ENCODE data around the gene HAND2. TPM values are rescaled to one million over a fixed set of nuclear protein-coding genes. Genes with fewer than 3 reads are reported as not detected.

HAND2 gene
- total and polyA plus RNA-seq, 2 of the 8 experiments (the other 6 are each of a cell fraction or from before 2014, with no cell fraction given): 0.05 TPM; not detected in 1

DNA sequence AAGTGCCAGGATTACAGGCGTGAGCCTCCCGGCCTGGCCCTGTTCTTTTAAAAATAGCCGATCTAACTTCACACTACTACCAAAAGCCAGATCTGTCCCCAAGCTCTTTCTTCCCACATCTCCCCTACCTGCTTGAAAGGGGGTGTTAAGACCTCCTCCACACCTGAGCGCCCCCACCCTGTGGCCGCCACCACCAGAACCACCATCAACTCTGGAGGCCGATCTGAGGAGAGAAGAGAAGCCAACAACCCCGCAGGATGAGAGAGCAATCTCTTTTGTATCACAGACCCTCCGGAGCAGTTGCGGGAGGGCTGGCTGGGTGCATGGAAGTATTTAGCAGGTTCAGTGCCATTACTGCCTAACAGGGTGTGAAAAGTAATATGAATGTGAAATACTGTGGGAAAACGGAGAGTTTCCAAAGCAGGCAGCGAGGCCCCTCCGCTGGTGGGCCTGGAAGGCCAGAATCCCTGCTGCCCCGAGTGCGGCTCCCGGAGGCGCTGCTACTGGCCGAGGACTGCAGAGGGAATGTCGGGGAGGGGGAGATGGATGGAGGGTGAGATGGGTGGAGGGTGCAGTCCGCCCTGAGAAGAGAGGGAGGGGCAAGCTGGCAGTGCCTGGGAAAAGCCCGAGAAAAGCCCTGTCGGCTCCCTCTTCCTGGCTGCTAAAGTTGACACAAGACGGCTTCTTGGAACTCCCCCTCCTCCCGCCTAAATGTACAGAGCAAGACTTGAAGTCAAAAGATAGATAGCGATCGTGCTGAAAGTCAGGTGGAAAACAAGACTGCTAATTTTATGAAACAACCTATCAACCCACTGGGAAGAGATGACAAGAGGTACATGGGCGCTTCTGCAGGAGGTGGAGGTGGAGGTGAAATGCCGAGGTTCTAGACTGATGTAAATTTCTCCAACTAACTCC lies 22.3 kb downstream of the HAND2 start:
- H4K20me1 ChIP-seq (replicated peaks in 1 of 2; ENCODE audit: control insufficient read depth in 1 of 2, insufficient read depth in 2 of 2, low read length in 2 of 2): peaks cover 8 to 17% of the 10 kb centered on the region in 2 experiments
- peak overlapping the region; percentile 39 to 66 for H3K4me2 ChIP-seq (ENCODE audit: insufficient read depth in 1 of 2, low read depth in 2 of 2, low read length in 2 of 2)
- no peak overlapping the region for H2BK120ac ChIP-seq (replicated peaks; ENCODE audit: low read depth, low read length)
- no peak overlapping the region for H2BK20ac ChIP-seq (ENCODE audit: low read length)
- H3K4me1 ChIP-seq (replicated peaks in 1 of 4; ENCODE audit: control insufficient read depth in 3 of 4, insufficient read depth in 4 of 4, low read length in 3 of 4): peaks cover 2 to 21% (median 14%) of the 10 kb centered on the region in 4 experiments
- H3K4me3 ChIP-seq (ENCODE audit: extremely low read depth in 1 of 4, insufficient read depth in 2 of 4, low read depth in 3 of 4, low read length in 4 of 4): peak overlapping the region in 3 of 4 experiments; percentile 8 to 50 (median 11); a peak in 3 of 8 replicates
- no peak overlapping the region for H3K56ac ChIP-seq (replicated peaks; ENCODE audit: insufficient read length, low read depth, low read length)
- no peak overlapping the region for H2AFZ ChIP-seq (ENCODE audit: low read length)
- no peak overlapping the region for H4K5ac ChIP-seq (ENCODE audit: insufficient read length, low read depth, low read length)
- peaks cover 96 to 100% (median 100%) of the 10 kb centered on the region in 4 experiments for H3K27me3 ChIP-seq (replicated peaks in 1 of 4; ENCODE audit: control insufficient read depth in 3 of 4, extremely low read depth in 1 of 4, insufficient read depth in 3 of 4, low read length in 3 of 4)
- H3K23me2 ChIP-seq (ENCODE audit: low read depth, low read length): peaks cover 2% of the 10 kb centered on the region; the same call in 1 of the 2 replicates
- H3K9ac ChIP-seq (replicated peaks in 1 of 4; ENCODE audit: extremely low read depth in 1 of 4, low read depth in 3 of 4, low read length in 3 of 4): no peak overlapping the region
- H3K79me1 ChIP-seq (ENCODE audit: low read depth, low read length): no peaks in the 10 kb centered on the region
- peak in 1 of 2 experiments; percentile 74 for DNase-seq (ENCODE audit: low read depth in 1 of 2, low spot score in 2 of 2)
- H3K27ac ChIP-seq (ENCODE audit: low read depth, low read length): no peak overlapping the region
- no peak overlapping the region for H3K4ac ChIP-seq (replicated peaks; ENCODE audit: insufficient read length, low read depth, low read length)
- ChIA-PET CTCF (ENCODE audit: partially characterized antibody) (interaction anchor here (0.6 to 5.9 kb wide), 11 partner anchors 13 to 624 kb away, joined by 3 to 39 read pairs (median 7); no protein-coding TSS in a partner anchor), POLR2A (ENCODE audit: partially characterized antibody) (interaction anchor here (0.9 to 1.9 kb wide), 7 partner anchors 12 to 173 kb away, joined by 3 to 7 read pairs (median 3); partner anchors contain the start of genes HAND2 and HMGB2)
- no peak overlapping the region for H3K18ac ChIP-seq (ENCODE audit: extremely low read depth, low read length)
- no peak overlapping the region for H3K23ac ChIP-seq (ENCODE audit: insufficient read length)
- H2BK5ac ChIP-seq (ENCODE audit: low read depth, low read length): no peak overlapping the region
- no peak overlapping the region for H4K91ac ChIP-seq (replicated peaks; ENCODE audit: insufficient read length, low read length)
- no peak overlapping the region for H3K14ac ChIP-seq (ENCODE audit: insufficient read length)
- H3K9me3 ChIP-seq (ENCODE audit: insufficient read depth in 2 of 2, low read depth in 1 of 2, low read length in 1 of 2): no peaks in the 10 kb centered on the region
- no peak for FAIRE-seq
- 12% methylated on average over 26 of the region's 27 CpGs; no CpG with 5 or more reads in 1 of the 2 experiments for WGBS, 2 experiments (ENCODE audit: extremely low coverage in 1 of 2, insufficient coverage in 1 of 2, insufficient read length in 1 of 2, insufficient replicate concordance in 2 of 2, low coverage in 1 of 2, low lambda C conversion rate in 2 of 2, missing lambda C conversion rate in 1 of 2)
- H2AK5ac ChIP-seq (ENCODE audit: low read depth, low read length): no peak overlapping the region
- H3K36me3 ChIP-seq (ENCODE audit: control insufficient read depth in 2 of 4, insufficient read depth in 4 of 4, low read length in 3 of 4): no peaks in the 10 kb centered on the region
- no peaks in the 10 kb centered on the region for H3K79me2 ChIP-seq (ENCODE audit: control insufficient read depth in 1 of 2, insufficient read depth in 2 of 2, low read length in 2 of 2)
- no peak overlapping the region for H2BK12ac ChIP-seq (ENCODE audit: low read depth, low read length)
- peak overlapping the region; percentile 21; the same call in 1 of the 2 replicates for H4K8ac ChIP-seq (ENCODE audit: extremely low read depth, insufficient read depth, low read length)
- no peak overlapping the region for H2BK15ac ChIP-seq (ENCODE audit: low read length)
- TF ChIP-seq CBX8 (IDR thresholded peaks at IDR 0.05; ENCODE audit: borderline replicate concordance, low read depth, low read length) (0 out of 2 replicates have a peak, but pooled peaks have one; percentile 10), EGR1 (IDR thresholded peaks at IDR 0.05; ENCODE audit: borderline replicate concordance, low read depth, low read length) (peak; percentile 59), ASH2L (IDR thresholded peaks at IDR 0.05; ENCODE audit: low read length) (peak; percentile 24), SUZ12 (IDR thresholded peaks at IDR 0.05; ENCODE audit: low read length) (peak; percentile 38), RNF2 (IDR thresholded peaks at IDR 0.05; ENCODE audit: borderline replicate concordance, low read depth, low read length, missing control alignments, poor library complexity, severe bottlenecking) (peak; percentile 76), POU5F1 (IDR thresholded peaks at IDR 0.05; ENCODE audit: low read depth, low read length) (no peak), TEAD4 (IDR thresholded peaks at IDR 0.05; ENCODE audit: low read depth, low read length) (peak; percentile 57; the same call in 1 of the 2 replicates), KDM5A (IDR thresholded peaks at IDR 0.05; ENCODE audit: low read length) (no peak), YY1 (IDR thresholded peaks at IDR 0.05; ENCODE audit: low read depth, low read length) (peak; percentile 56; the same call in 1 of the 2 replicates)
- TF ChIP-seq, protein P1, sequence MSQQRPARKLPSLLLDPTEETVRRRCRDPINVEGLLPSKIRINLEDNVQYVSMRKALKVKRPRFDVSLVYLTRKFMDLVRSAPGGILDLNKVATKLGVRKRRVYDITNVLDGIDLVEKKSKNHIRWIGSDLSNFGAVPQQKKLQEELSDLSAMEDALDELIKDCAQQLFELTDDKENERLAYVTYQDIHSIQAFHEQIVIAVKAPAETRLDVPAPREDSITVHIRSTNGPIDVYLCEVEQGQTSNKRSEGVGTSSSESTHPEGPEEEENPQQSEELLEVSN (IDR thresholded peaks at IDR 0.05): no peak
